H9 (cell line): Measurements from ENCODE around the gene WBP1L. TPM values are rescaled to one million over a fixed set of nuclear protein-coding genes. Genes with fewer than 3 reads are reported as not detected.

Source experiments
- DNase-seq: peaks from one replicate; pipeline ENCODE4 v3.0.0-alpha.2; 2017
- H2AFZ ChIP-seq: one replicate; pipeline ENCODE4 v1.6.1; 2013; ENCODE audit warnings: mild to moderate bottlenecking, low read length, control low read depth, moderate library complexity
- H2AK5ac ChIP-seq: 2 replicates; pipeline ENCODE4 v1.6.1; 2013; ENCODE audit warnings: low read length, control low read depth, mixed read lengths; ENCODE audit not compliant: insufficient read length
- H2BK120ac ChIP-seq: one replicate; pipeline ENCODE4 v1.6.1; 2013; ENCODE audit warnings: low read depth, mild to moderate bottlenecking, low read length, control low read depth, inconsistent platforms; ENCODE audit not compliant: poor library complexity, severe bottlenecking
- H2BK12ac ChIP-seq: 2 replicates; pipeline ENCODE4 v1.6.1; 2013; ENCODE audit warnings: low read length, control low read depth, mixed read lengths, low read depth; ENCODE audit not compliant: insufficient read length
- H2BK15ac ChIP-seq: 2 replicates; pipeline ENCODE4 v1.6.1; 2013; ENCODE audit warnings: low read depth, low read length, control low read depth
- H2BK20ac ChIP-seq: one replicate; pipeline ENCODE4 v1.6.1; 2013; ENCODE audit warnings: low read depth, mild to moderate bottlenecking, low read length, control low read depth, inconsistent platforms; ENCODE audit not compliant: poor library complexity, severe bottlenecking
- H2BK5ac ChIP-seq: 2 replicates; pipeline ENCODE4 v1.6.1; 2013; ENCODE audit warnings: low read length, control low read depth, mixed read lengths; ENCODE audit not compliant: insufficient read length
- H3K14ac ChIP-seq: 2 replicates; pipeline ENCODE4 v1.6.1; 2013; ENCODE audit warnings: low read length, control low read depth; ENCODE audit not compliant: insufficient read depth
- H3K18ac ChIP-seq: 2 replicates; pipeline ENCODE4 v1.6.1; 2013; ENCODE audit warnings: low read depth, mild to moderate bottlenecking, mixed read lengths, low read length, control low read depth; ENCODE audit not compliant: insufficient read length
- H3K23ac ChIP-seq: 2 replicates; pipeline ENCODE4 v1.6.1; 2013; ENCODE audit warnings: low read length, control low read depth, mixed read lengths, low read depth; ENCODE audit not compliant: insufficient read length
- H3K23me2 ChIP-seq: 2 replicates; pipeline ENCODE4 v1.6.1; 2013; ENCODE audit warnings: low read depth, mild to moderate bottlenecking, mixed read lengths, low read length, control low read depth; ENCODE audit not compliant: insufficient read length, poor library complexity, severe bottlenecking
- H3K27ac ChIP-seq: 2 replicates; pipeline ENCODE4 v1.5.1; 2013; ENCODE audit warnings: low read length, control low read depth, mixed read lengths, low read depth; ENCODE audit not compliant: insufficient read length
- H3K27me3 ChIP-seq: 2 replicates; pipeline ENCODE4 v1.6.1; 2013; ENCODE audit warnings: low read length, control low read depth, inconsistent platforms; ENCODE audit not compliant: insufficient read depth
- H3K4ac ChIP-seq: 2 replicates; pipeline ENCODE4 v1.6.1; 2013; ENCODE audit warnings: low read depth, mild to moderate bottlenecking, control low read depth, inconsistent platforms, low read length, moderate library complexity
- H3K4me1 ChIP-seq: 2 replicates; pipeline ENCODE4 v1.6.1; 2013; ENCODE audit warnings: low read length, control low read depth, inconsistent platforms; ENCODE audit not compliant: insufficient read depth
- H3K4me2 ChIP-seq: 2 replicates; pipeline ENCODE4 v1.6.1; 2013; ENCODE audit warnings: low read length, control low read depth, mixed read lengths; ENCODE audit not compliant: insufficient read length, insufficient read depth
- H3K56ac ChIP-seq: 2 replicates; pipeline ENCODE4 v1.6.1; 2013; ENCODE audit warnings: low read depth, mild to moderate bottlenecking, mixed read lengths, low read length, control low read depth; ENCODE audit not compliant: insufficient read length
- H3K79me1 ChIP-seq: 2 replicates; pipeline ENCODE4 v1.6.1; 2013; ENCODE audit warnings: low read depth, mild to moderate bottlenecking, moderate library complexity, low read length, control low read depth, inconsistent platforms; ENCODE audit not compliant: insufficient read depth, poor library complexity, severe bottlenecking
- H3K79me2 ChIP-seq: 2 replicates; pipeline ENCODE4 v1.6.1; 2013; ENCODE audit warnings: low read length, control low read depth, inconsistent platforms; ENCODE audit not compliant: insufficient read depth
- H3K9ac ChIP-seq: 2 replicates; pipeline ENCODE4 v1.6.1; 2013; ENCODE audit warnings: low read length, control low read depth, mixed read lengths; ENCODE audit not compliant: insufficient read length; ENCODE audit errors: extremely low read depth
- H3K9me3 ChIP-seq: one replicate; pipeline ENCODE4 v1.6.1; 2013; ENCODE audit warnings: low read depth, low read length, inconsistent platforms; ENCODE audit not compliant: control insufficient read depth
- H3T11ph ChIP-seq: one replicate; pipeline ENCODE4 v1.6.1; 2013; ENCODE audit warnings: mild to moderate bottlenecking, low read length, control low read depth, inconsistent platforms
- H4K20me1 ChIP-seq: one replicate; pipeline ENCODE4 v1.6.1; 2013; ENCODE audit not compliant: control insufficient read depth, insufficient read length, insufficient read depth
- H4K5ac ChIP-seq: 2 replicates; pipeline ENCODE4 v1.6.1; 2013; ENCODE audit warnings: low read depth, mild to moderate bottlenecking, mixed read lengths, low read length, control low read depth; ENCODE audit not compliant: insufficient read length
- H4K8ac ChIP-seq: replicated peaks from 2 replicates; pipeline ENCODE4 v1.6.1; 2013; ENCODE audit warnings: low read length, control low read depth, mixed read lengths, low read depth; ENCODE audit not compliant: insufficient read length
- H4K91ac ChIP-seq: 2 replicates; pipeline ENCODE4 v1.6.1; 2013; ENCODE audit warnings: low read depth, mild to moderate bottlenecking, moderate library complexity, mixed read lengths, low read length, control low read depth; ENCODE audit not compliant: insufficient read length
- H3K27ac Mint-ChIP-seq, 3 experiments: 2 replicates in 2 of 3; 3 replicates in 1 of 3; pipeline ENCODE4 v1.8.0; 2020 to 2021; ENCODE audit warnings: mixed read lengths in 3 of 3, mild to moderate bottlenecking in 1 of 3, moderate library complexity in 1 of 3
- H3K27me3 Mint-ChIP-seq: 2 replicates; pipeline ENCODE4 v1.8.0; 2021; ENCODE audit warnings: low read depth, mild to moderate bottlenecking, moderate library complexity, mixed read lengths
- H3K36me3 Mint-ChIP-seq, 3 experiments: 2 replicates in 2 of 3; 3 replicates in 1 of 3; pipeline ENCODE4 v1.8.0; 2020 to 2021; ENCODE audit warnings: low read depth in 3 of 3, mixed read lengths in 3 of 3; ENCODE audit not compliant: insufficient read depth in 1 of 3
- H3K4me1 Mint-ChIP-seq, 2 experiments: 2 replicates each; pipeline ENCODE4 v1.8.0; 2020; ENCODE audit warnings: mixed read lengths in 2 of 2
- H3K4me3 Mint-ChIP-seq, 2 experiments: 2 replicates in 1 of 2; 3 replicates in 1 of 2; pipeline ENCODE4 v1.8.0; 2020 to 2021; ENCODE audit warnings: mild to moderate bottlenecking in 2 of 2, mixed read lengths in 2 of 2, moderate library complexity in 1 of 2
- H3K9me3 Mint-ChIP-seq, 2 experiments: 2 replicates in 1 of 2; 3 replicates in 1 of 2; pipeline ENCODE4 v1.8.0; 2020; ENCODE audit warnings: mild to moderate bottlenecking in 2 of 2, mixed read lengths in 2 of 2, moderate library complexity in 1 of 2
- WGBS: extraction: QIAGEN DNeasy Blood & Tissue Kit; methylation state at CpG from one replicate; pipeline ENCODE4 v1.1.7; 2013; ENCODE audit warnings: missing lambda C conversion rate, low lambda C conversion rate, mixed read lengths; ENCODE audit not compliant: insufficient read length; ENCODE audit errors: extremely low coverage; 5-methylcytosine and 5-hydroxymethylcytosine counted together
- total RNA-seq: library from RNA; stranded (reverse); gene quantifications from 2 replicates; pipeline ENCODE4 v1.2.1, GENCODE V29; 2021
- TF ChIP-seq, protein P1 (sequence below): fragments of 200-600 bp; sonication (generic); conservative IDR thresholded peaks from 3 replicates; pipeline ENCODE4 v1.8.0; 2021; ENCODE audit warnings: antibody characterized with exemption, mild to moderate bottlenecking

Gene WBP1L
- total RNA-seq, 1 experiment from 2014 or later: 23.8 TPM

DNA sequence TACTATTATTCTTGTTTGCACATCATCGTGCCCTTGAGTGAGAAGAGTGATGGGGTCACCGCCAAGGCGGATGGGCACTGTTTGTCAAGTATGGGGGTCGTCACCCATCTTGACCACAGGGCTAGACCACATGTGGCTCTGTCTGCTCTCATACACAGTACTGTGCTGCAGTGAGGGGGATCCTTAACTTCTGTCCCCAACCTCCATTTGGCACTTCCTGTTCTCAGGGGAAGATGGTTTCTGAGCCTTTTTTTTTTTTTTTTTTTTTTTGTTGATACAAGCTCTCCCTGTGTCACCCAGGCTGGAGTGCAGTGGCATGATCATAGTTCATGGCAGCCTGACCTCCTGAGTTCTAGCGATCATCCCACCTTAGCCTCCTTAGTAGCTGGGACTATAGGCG, 13.6 kb downstream of the WBP1L start:
- H3K9ac ChIP-seq: no peak overlapping the region
- H3K27ac ChIP-seq: no peak overlapping the region
- WGBS: no CpG with 5 or more reads among the region's 6 CpGs
- Mint-ChIP-seq H3K4me1 (peaks cover 13 to 22% of the 10 kb centered on the region in 2 experiments), H3K4me3 (no peak overlapping the region), H3K36me3 (no peaks in the 10 kb centered on the region), H3K27me3 (no peaks in the 10 kb centered on the region), H3K9me3 (no peaks in the 10 kb centered on the region), H3K27ac (no peak overlapping the region; a peak in 1 of 7 replicates)
- no peak for DNase-seq
- H2AFZ ChIP-seq: no peak overlapping the region
- no peak overlapping the region for H3T11ph ChIP-seq
- H4K91ac ChIP-seq: no peak overlapping the region
- no peaks in the 10 kb centered on the region for H4K20me1 ChIP-seq
- H2BK5ac ChIP-seq: no peak overlapping the region
- H4K5ac ChIP-seq: no peak overlapping the region
- H3K4ac ChIP-seq: no peak overlapping the region
- TF ChIP-seq, protein P1, sequence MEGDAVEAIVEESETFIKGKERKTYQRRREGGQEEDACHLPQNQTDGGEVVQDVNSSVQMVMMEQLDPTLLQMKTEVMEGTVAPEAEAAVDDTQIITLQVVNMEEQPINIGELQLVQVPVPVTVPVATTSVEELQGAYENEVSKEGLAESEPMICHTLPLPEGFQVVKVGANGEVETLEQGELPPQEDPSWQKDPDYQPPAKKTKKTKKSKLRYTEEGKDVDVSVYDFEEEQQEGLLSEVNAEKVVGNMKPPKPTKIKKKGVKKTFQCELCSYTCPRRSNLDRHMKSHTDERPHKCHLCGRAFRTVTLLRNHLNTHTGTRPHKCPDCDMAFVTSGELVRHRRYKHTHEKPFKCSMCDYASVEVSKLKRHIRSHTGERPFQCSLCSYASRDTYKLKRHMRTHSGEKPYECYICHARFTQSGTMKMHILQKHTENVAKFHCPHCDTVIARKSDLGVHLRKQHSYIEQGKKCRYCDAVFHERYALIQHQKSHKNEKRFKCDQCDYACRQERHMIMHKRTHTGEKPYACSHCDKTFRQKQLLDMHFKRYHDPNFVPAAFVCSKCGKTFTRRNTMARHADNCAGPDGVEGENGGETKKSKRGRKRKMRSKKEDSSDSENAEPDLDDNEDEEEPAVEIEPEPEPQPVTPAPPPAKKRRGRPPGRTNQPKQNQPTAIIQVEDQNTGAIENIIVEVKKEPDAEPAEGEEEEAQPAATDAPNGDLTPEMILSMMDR: no peak
- H3K23ac ChIP-seq: no peak overlapping the region
- no peak overlapping the region for H2BK12ac ChIP-seq
- no peak overlapping the region for H2BK20ac ChIP-seq
- no peaks in the 10 kb centered on the region for H3K27me3 ChIP-seq
- no peak overlapping the region for H2BK120ac ChIP-seq
- H4K8ac ChIP-seq: no peak overlapping the region
- H3K23me2 ChIP-seq: no peaks in the 10 kb centered on the region
- H3K4me1 ChIP-seq: no peaks in the 10 kb centered on the region
- H3K56ac ChIP-seq: no peak overlapping the region
- H3K9me3 ChIP-seq: no peaks in the 10 kb centered on the region
- H3K4me2 ChIP-seq: no peak overlapping the region
- H3K79me1 ChIP-seq: no peaks in the 10 kb centered on the region
- no peak overlapping the region for H2BK15ac ChIP-seq
- H3K18ac ChIP-seq: no peak overlapping the region
- H2AK5ac ChIP-seq: no peak overlapping the region
- H3K14ac ChIP-seq: no peak overlapping the region
- H3K79me2 ChIP-seq: no peaks in the 10 kb centered on the region
